ENCODE measurements around the gene PDE1A. TPM values are rescaled to one million over a fixed set of nuclear protein-coding genes. Genes with fewer than 3 reads are reported as not detected.
A peak's percentile ranks its signal among the peaks of the same experiment; 100 is the strongest.

Gene PDE1A
- polyA plus RNA-seq, 2 of the 4 experiments (the other 2 are of a cell fraction): 0.28 to 3.2 TPM

- no peaks in the 10 kb centered on the region for H3K9me3 ChIP-seq
- ATAC-seq (peak in 1 of 2 experiments; percentile 60; a peak in 4 of 6 replicates), FAIRE-seq (no peak), DNase-seq (ENCODE audit: low read depth in 1 of 2, low spot score in 1 of 2) (peak in 1 of 2 experiments; percentile 7)
- H3K4me2 ChIP-seq: no peak overlapping the region
- ChIA-PET CTCF (no interaction called here), POLR2A (no interaction called here)
- H3K4me3 ChIP-seq: no peak overlapping the region
- no peaks in the 10 kb centered on the region for H3K4me1 ChIP-seq
- TF ChIP-seq ZFP36 (IDR thresholded peaks at IDR 0.05; ENCODE audit: borderline replicate concordance, partially characterized antibody) (no peak), RFX5 (IDR thresholded peaks at IDR 0.05) (no peak), KDM1A (IDR thresholded peaks at IDR 0.05; ENCODE audit: low read depth) (no peak), RARB (CRISPR knock-in tag; IDR thresholded peaks at IDR 0.05) (no peak), CEBPB (IDR thresholded peaks at IDR 0.05) (no peak), ZNF302 (CRISPR knock-in tag; IDR thresholded peaks at IDR 0.05) (no peak), ZC3H11A (IDR thresholded peaks at IDR 0.05) (no peak), RAD21 (conservative IDR thresholded peaks at IDR 0.05 in 1 of 2, IDR thresholded peaks at IDR 0.05 in 1 of 2) (no peak), FOSL2 (IDR thresholded peaks at IDR 0.05) (no peak), FOSL2 (CRISPR knock-in tag; IDR thresholded peaks at IDR 0.05) (no peak), HDAC2 (IDR thresholded peaks at IDR 0.05) (no peak), BHLHE40 (IDR thresholded peaks at IDR 0.05; ENCODE audit: low read depth, low read length) (no peak), EP300 (IDR thresholded peaks at IDR 0.05) (no peak), GATA3 (IDR thresholded peaks at IDR 0.05; ENCODE audit: borderline replicate concordance) (no peak), ESRRA (IDR thresholded peaks at IDR 0.05; ENCODE audit: borderline replicate concordance, low read length) (no peak), CHD2 (IDR thresholded peaks at IDR 0.05; ENCODE audit: low read length, partially characterized antibody) (no peak), SREBF2 (IDR thresholded peaks at IDR 0.05) (no peak)
- TF ChIP-seq, protein P1, sequence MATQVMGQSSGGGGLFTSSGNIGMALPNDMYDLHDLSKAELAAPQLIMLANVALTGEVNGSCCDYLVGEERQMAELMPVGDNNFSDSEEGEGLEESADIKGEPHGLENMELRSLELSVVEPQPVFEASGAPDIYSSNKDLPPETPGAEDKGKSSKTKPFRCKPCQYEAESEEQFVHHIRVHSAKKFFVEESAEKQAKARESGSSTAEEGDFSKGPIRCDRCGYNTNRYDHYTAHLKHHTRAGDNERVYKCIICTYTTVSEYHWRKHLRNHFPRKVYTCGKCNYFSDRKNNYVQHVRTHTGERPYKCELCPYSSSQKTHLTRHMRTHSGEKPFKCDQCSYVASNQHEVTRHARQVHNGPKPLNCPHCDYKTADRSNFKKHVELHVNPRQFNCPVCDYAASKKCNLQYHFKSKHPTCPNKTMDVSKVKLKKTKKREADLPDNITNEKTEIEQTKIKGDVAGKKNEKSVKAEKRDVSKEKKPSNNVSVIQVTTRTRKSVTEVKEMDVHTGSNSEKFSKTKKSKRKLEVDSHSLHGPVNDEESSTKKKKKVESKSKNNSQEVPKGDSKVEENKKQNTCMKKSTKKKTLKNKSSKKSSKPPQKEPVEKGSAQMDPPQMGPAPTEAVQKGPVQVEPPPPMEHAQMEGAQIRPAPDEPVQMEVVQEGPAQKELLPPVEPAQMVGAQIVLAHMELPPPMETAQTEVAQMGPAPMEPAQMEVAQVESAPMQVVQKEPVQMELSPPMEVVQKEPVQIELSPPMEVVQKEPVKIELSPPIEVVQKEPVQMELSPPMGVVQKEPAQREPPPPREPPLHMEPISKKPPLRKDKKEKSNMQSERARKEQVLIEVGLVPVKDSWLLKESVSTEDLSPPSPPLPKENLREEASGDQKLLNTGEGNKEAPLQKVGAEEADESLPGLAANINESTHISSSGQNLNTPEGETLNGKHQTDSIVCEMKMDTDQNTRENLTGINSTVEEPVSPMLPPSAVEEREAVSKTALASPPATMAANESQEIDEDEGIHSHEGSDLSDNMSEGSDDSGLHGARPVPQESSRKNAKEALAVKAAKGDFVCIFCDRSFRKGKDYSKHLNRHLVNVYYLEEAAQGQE (IDR thresholded peaks at IDR 0.05): no peak
- TF ChIP-seq, protein P2, sequence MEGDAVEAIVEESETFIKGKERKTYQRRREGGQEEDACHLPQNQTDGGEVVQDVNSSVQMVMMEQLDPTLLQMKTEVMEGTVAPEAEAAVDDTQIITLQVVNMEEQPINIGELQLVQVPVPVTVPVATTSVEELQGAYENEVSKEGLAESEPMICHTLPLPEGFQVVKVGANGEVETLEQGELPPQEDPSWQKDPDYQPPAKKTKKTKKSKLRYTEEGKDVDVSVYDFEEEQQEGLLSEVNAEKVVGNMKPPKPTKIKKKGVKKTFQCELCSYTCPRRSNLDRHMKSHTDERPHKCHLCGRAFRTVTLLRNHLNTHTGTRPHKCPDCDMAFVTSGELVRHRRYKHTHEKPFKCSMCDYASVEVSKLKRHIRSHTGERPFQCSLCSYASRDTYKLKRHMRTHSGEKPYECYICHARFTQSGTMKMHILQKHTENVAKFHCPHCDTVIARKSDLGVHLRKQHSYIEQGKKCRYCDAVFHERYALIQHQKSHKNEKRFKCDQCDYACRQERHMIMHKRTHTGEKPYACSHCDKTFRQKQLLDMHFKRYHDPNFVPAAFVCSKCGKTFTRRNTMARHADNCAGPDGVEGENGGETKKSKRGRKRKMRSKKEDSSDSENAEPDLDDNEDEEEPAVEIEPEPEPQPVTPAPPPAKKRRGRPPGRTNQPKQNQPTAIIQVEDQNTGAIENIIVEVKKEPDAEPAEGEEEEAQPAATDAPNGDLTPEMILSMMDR (IDR thresholded peaks at IDR 0.05): no peak
- no peak overlapping the region for H3K27ac ChIP-seq
Observed at GRCh38 chr2:182101263-182101662, 325.6 kb downstream of the PDE1A start.

GRCh38 chr2:182098648-182099047 is 328.2 kb downstream of the PDE1A start:
- H3K9me3 ChIP-seq: no peaks in the 10 kb centered on the region
- ATAC-seq (no peak), FAIRE-seq (no peak), DNase-seq (ENCODE audit: low read depth in 1 of 2, low spot score in 1 of 2) (no peak)
- CTCF ChIA-PET: interaction anchor here (0.8 kb wide), 1 partner anchor 21 kb away, joined by 3 read pairs; no protein-coding TSS in a partner anchor
- no peaks in the 10 kb centered on the region for H3K4me1 ChIP-seq
- TF ChIP-seq RFX5 (IDR thresholded peaks at IDR 0.05): no peak
- TF ChIP-seq, protein P3, sequence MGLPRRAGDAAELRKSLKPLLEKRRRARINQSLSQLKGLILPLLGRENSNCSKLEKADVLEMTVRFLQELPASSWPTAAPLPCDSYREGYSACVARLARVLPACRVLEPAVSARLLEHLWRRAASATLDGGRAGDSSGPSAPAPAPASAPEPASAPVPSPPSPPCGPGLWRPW (IDR thresholded peaks at IDR 0.05): no peak
- 0 out of 2 replicates have a peak, but pooled peaks have one; percentile 17 for TF ChIP-seq PHF8 (IDR thresholded peaks at IDR 0.05; ENCODE audit: borderline replicate concordance, low read depth)
- no peak for TF ChIP-seq JUNB (IDR thresholded peaks at IDR 0.05)
- TF ChIP-seq MYC (IDR thresholded peaks at IDR 0.05; ENCODE audit: borderline replicate concordance, low read length): no peak
- TF ChIP-seq, protein P1 (IDR thresholded peaks at IDR 0.05): no peak
- 0% methylated on average over 1 of the region's 1 CpG for WGBS (ENCODE audit: missing lambda C conversion rate)
- no peak overlapping the region for H3K27ac ChIP-seq
- no peak overlapping the region for H3K4me3 ChIP-seq
- POLR2A ChIA-PET: no interaction called here
- H3K4me2 ChIP-seq: no peak overlapping the region

All from A549 (cell line).